ENCODE results near the gene CDH4.

CDH4 gene

DNA sequence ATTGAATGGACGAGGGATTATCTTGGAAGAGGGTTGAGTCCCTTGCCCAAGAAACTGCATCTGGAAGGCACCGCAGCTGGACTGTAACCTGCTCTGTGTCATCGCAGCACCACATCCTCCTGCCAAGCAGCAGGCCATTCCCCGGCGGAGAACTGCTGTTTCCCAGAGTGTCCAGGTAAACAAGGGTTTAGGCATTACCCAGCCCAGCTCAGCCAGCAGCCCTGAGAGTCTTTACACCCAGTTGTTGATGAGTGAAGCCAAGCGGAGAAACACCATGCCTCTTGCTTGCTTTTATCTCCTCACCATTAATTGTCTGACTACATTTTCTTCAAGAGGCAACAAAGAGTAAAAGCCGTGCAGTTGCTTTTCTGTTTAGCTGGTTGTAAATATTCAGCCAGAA lies 104.1 kb downstream of the CDH4 start:
- DNase-seq (ENCODE audit: low spot score) = no peak

DNA sequence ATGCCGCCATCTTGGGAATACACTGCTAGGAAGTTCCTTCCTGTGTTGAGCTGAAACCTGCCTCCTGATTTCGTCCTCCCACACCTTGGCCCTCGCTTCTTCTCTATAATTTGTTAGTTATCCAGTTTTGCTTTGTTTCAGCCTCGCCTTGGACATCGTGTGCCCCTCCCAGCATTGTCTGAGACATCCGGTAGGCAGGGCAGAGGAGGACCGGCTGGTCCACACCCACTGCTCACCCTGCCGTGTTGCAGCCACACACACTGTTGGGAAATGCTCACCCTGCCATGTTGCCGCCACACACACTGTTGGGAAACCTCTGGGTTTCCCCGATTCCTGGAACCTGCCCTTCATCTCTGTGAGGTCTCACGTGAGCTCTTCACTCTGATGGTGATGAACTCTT lies 105.1 kb downstream of the CDH4 start:
- DNase-seq (ENCODE audit: low spot score) = no peak

DNA sequence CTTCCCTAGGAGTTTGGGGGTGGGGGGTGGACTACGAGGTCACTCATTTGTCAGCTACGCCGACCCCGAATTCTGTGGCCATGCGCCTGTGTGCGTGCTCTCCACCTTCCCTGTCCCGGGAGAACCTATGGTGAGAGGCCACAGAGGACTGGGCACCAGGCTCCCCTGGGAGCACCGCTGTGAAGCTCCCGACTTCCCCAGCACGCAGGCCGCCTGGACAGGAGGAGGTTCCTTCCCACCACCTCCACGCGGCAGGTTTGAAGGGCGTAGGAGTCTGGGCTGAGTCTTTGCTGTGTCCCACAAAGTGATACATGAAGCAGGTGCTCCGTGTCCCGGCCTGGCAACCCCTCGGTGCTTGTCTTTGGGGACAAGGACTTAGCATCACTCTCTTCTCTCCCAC lies 107.2 kb downstream of the CDH4 start:
- DNase-seq (ENCODE audit: low spot score) = no peak

DNA sequence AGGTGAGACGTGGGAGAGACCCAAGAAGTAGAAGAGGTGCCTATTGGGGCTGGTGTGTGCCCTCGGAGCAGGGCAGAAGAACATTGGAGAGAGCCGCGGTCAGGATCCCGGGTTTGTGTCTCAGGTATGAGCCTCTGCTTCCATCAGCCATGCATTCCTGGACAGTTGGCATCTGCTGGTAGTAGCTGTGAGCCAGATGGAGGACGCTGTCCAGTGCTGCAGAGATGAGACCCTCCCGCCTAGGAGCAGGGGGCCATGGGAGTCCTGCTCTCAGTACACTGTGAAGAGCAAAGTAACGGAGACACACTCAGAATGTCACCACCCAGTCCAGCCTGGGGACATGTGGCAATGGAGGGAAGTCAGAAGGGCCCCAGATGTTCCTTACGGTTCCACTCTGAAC lies 108.2 kb downstream of the CDH4 start:
- no peak for DNase-seq (ENCODE audit: low spot score)

GRCh38 chr20:61360940-61361339 lies 108.9 kb downstream of the CDH4 start:
- no peak for DNase-seq (ENCODE audit: low spot score)

DNA sequence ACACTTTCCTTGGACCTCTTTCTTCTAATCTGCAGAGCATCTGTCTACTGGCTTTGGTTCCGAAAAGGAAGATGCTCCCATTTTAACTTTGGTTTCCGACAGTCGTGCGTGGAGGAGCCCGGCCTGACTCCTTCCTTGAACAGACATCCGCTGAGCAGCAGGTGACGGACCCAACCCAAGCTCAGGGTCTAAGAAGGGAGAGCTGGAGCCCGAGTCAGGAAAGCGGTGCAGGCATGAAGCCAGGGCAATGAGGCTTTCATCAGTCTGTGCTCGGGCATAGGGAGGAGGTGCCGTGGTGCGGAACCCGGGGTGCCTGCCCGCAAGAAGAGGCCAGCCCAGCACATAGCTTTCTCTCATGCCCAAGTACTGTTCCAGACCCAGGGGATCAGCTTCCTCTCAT lies 109.4 kb downstream of the CDH4 start:
- DNase-seq (ENCODE audit: low spot score) = no peak

DNA sequence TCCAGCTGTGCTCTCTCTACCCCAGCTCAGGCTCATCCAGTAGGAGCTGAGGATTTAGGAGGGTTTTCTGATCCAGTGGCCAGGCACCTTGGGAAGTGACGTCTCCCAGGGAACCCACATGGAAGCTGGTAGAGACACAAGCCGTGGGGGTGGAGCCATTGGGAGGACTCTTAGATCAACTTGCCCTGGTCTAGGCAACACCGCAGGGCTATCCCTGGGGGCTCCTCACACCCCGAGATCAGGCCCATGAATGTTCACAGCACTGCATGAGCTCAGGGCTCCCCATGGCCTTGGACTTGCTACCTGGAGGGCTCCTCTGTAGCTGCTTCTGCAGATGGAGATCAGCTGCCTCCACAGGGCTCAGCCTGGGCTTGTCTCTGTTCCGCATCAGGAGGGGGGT lies 112.1 kb downstream of the CDH4 start:
- DNase-seq (ENCODE audit: low spot score) = no peak

DNA sequence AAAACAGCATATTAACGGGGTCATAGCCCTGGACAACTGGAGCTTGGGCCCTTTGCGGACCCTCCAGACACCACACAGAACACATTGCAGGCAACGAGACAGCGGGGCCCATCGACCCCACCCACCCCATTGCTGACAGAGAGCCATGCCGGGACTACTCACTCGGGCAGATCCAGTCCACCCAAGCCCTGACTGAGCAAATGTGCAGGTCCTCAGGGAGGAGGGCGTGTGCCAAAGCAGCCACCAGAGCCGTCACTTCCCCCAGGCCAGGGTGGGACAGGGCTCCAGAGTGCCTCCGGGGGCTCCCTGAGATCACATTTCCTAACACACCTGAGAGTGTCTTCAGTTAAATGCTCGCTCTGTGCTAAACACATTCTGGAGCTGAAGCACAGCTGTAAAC lies 114.9 kb downstream of the CDH4 start:
- DNase-seq (ENCODE audit: low spot score) = no peak

GRCh38 chr20:61369731-61370520 lies 117.9 kb downstream of the CDH4 start:
- no peak for DNase-seq (ENCODE audit: low spot score)

GRCh38 chr20:61370841-61371303 lies 118.8 kb downstream of the CDH4 start:
- DNase-seq (ENCODE audit: low spot score) = no peak

GRCh38 chr20:61371501-61372136 lies 119.6 kb downstream of the CDH4 start:
- DNase-seq (ENCODE audit: low spot score) = no peak

- DNase-seq (ENCODE audit: low spot score) = no peak
These were observed 120.3 kb downstream of the CDH4 start for GRCh38 chr20:61372137-61373054.

- no peak for DNase-seq (ENCODE audit: low spot score)
These were observed 121.0 kb downstream of the CDH4 start for GRCh38 chr20:61373055-61373399.

GRCh38 chr20:61373956-61374545 lies 122.0 kb downstream of the CDH4 start:
- DNase-seq (ENCODE audit: low spot score) = no peak

DNA sequence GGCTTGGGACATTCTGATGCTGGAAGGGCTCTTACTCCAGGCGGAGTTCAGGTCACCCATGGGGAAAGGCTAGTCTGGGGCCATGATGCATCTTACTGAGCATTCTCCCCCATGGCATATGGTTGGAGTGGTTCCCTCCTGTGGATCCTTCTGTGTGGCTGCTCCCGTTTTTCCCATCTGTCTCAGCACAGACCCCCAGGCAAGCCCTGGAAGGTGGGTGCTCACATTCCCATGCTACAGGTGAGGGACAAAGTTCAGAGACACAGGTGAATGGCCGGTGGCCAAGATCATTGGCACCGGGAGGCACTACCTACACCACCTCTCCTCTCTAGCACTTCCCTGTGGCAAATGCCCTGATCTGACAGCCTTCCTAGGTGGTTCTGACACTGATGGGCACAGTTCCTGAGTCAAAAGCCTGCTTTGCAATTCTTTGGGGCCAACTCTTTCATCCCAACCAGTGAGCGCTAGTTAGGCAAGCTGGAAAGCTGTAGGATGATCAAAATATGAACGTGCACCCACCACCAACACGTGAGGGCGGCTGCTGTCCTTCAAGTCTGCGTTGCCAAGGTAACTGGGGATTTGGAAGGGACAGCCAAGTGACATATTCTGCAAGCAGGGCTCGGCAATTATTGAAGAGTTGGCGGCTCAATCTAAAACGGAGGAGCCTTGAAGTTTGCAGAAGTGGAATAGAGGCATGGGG lies 124.6 kb downstream of the CDH4 start:
- no peak for DNase-seq (ENCODE audit: low spot score)

- DNase-seq (ENCODE audit: low spot score) = no peak
These were observed 126.8 kb downstream of the CDH4 start for GRCh38 chr20:61378694-61379355.

DNA sequence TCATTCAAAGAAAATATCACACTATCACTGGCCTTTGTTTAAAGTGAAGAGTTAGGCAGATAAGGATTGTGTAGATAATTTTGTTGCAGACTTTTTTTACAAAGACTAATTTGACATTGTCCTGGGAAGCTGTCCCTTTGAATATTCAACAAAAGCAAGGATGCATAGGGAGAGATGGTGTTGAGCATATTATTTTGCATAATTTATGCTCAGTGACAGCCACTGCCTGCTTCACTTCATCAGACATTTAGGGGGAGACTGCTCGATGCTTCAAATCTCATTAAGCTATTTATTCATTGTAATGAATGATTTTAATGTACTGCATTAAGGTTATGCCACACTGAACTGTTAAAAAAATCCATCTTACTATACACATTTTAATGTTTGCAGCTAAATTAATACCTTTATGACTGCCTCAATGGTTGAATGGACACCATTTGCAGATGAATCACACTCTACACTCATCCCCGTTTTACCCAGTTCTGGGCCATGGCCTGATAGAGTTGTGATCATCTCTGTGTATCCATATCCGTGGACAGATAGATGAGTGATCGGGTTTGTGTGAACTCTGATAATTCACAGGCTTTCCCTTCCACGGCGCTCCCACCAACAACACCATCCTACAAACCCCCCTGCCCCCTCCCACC lies 128.0 kb downstream of the CDH4 start:
- DNase-seq (ENCODE audit: low spot score) = no peak

DNA sequence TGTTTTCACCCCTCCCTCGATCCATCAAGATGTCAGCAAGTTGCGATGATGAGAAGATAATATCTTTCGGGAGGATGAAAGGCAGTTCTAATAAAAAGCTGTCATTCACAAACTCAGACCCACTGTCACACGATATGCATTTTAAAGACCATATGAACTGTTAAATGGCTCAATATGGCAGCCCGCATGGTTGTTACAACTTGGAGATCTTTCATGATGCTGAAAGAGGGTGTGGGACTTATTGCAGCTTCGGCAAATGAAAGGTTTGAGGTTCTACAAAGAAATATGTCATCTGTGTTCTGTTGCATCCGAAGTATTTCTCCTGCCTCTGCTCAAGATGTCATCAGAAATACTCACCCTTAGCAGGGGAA lies 128.5 kb downstream of the CDH4 start:
- no peak for DNase-seq (ENCODE audit: low spot score)

DNA sequence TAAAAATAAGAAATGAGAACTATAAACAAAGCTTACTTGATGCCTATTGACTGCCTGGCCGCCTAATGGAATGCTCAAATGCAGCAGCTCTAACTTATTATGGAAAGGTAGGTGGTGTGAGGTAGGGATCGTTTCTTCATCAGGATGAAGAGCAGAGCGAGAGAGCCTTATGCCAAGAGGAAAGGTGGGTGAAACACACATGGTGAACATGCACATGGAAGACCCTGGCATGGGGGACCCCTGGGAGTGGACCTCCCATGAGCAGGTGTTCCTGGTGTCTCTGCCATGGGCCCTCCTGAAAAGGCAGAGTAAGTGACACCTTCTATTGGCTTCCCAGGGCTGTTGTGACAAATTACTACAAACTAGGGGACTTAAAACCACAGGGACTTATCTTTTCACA lies 130.1 kb downstream of the CDH4 start:
- DNase-seq (ENCODE audit: low spot score) = no peak

- no peak for DNase-seq (ENCODE audit: low spot score)
These were observed 133.2 kb downstream of the CDH4 start for GRCh38 chr20:61385296-61385695.

GRCh38 chr20:61385731-61386130 lies 133.7 kb downstream of the CDH4 start:
- DNase-seq (ENCODE audit: low spot score) = no peak

Measured in iPS-NIHi11 (cell line).